ENCODE measurements around the gene CAPN12. TPM values are rescaled to one million over a fixed set of nuclear protein-coding genes. Genes with fewer than 3 reads are reported as not detected.

The CAPN12 gene
- total RNA-seq, 1 donor from 2014 or later: 7.3 TPM

DNA sequence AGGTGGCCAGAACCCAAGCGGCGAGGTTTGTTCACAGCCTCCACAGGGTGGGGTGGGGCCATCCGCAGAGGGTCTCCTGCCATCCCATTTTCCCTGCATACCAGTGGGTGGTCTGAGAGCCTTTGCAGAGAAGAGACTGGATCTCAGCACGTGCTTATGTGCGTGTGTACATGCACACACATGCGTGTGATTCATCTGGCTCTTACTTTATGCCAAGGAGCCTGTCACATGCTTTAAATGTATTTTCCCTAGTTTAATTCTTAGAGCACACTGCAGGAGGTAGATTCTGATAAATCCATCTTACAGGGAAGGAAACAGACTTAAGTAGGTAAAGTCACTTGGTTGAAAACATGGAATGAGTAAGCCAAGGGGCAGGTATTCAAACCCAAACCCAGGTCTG is 47.1 kb downstream of the CAPN12 start:
- TF ChIP-seq, protein P1, sequence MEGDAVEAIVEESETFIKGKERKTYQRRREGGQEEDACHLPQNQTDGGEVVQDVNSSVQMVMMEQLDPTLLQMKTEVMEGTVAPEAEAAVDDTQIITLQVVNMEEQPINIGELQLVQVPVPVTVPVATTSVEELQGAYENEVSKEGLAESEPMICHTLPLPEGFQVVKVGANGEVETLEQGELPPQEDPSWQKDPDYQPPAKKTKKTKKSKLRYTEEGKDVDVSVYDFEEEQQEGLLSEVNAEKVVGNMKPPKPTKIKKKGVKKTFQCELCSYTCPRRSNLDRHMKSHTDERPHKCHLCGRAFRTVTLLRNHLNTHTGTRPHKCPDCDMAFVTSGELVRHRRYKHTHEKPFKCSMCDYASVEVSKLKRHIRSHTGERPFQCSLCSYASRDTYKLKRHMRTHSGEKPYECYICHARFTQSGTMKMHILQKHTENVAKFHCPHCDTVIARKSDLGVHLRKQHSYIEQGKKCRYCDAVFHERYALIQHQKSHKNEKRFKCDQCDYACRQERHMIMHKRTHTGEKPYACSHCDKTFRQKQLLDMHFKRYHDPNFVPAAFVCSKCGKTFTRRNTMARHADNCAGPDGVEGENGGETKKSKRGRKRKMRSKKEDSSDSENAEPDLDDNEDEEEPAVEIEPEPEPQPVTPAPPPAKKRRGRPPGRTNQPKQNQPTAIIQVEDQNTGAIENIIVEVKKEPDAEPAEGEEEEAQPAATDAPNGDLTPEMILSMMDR (conservative IDR thresholded peaks at IDR 0.05; ENCODE audit: low read depth, low read length): no peak
- DNase-seq (ENCODE audit: low read depth): no peak
- H3K4me3 ChIP-seq (ENCODE audit: low read depth, low read length): no peak overlapping the region

- TF ChIP-seq, protein P1 (conservative IDR thresholded peaks at IDR 0.05; ENCODE audit: low read depth, low read length): no peak
- H3K4me3 ChIP-seq (ENCODE audit: low read depth, low read length): no peak overlapping the region
- no peak for DNase-seq (ENCODE audit: low read depth)
Measured at GRCh38 chr19:38696729-38697055, 47.6 kb downstream of the CAPN12 start.

DNA sequence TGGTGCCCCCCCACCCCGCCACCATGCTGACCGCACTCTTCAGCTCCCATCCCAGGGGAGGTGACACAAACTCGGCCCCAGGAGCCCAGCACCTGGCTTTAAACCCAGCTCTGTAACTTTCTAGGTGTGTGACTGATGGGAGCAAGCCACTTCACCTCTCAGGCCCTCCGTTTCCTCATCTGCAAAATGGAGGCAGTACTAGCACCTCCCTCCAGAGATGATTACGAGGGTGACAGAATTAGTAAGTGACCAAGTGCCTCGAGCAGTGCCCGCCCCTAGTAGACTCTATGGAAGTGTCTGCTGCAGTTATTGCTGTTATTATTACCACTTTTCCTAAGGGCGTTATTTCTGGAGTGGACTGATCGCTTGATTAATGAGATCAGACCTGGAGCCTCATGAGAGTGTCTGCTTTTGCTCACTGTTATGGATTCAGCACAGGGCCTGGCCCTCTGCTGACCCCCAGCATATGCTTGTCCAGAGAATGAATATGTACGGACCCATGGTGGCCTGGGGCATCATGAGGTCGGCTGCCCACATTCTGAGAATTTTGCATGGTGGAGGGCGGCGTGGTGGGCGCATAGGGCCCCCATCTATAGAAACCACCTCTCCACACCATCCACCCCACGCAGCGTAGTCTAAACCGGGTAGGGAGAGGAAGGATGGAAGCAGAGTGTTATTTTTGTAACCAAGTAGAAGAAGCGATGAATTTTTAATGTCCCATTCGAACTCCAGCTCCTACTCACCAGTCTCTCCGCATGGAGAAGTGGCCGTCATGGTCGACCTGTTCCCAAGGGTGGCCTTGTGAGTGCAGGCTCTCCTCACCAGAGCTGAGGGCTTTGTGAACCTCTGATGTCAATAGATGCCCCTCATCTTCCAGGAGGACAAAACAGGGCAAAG is 48.2 kb downstream of the CAPN12 start:
- TF ChIP-seq, protein P1 (conservative IDR thresholded peaks at IDR 0.05; ENCODE audit: low read depth, low read length): no peak
- no peak for DNase-seq (ENCODE audit: low read depth)
- H3K4me3 ChIP-seq (ENCODE audit: low read depth, low read length): no peak overlapping the region

- TF ChIP-seq, protein P1 (conservative IDR thresholded peaks at IDR 0.05; ENCODE audit: low read depth, low read length): no peak
- H3K4me3 ChIP-seq (ENCODE audit: low read depth, low read length): no peak overlapping the region
- no peak for DNase-seq (ENCODE audit: low read depth)
Measured at GRCh38 chr19:38695317-38695683, 49.0 kb downstream of the CAPN12 start.

GRCh38 chr19:38693380-38694223 is 50.7 kb downstream of the CAPN12 start:
- H3K4me3 ChIP-seq (ENCODE audit: low read depth, low read length): peak overlapping the region; percentile 25
- peak; percentile 76 for DNase-seq (ENCODE audit: low read depth)
- TF ChIP-seq, protein P1 (conservative IDR thresholded peaks at IDR 0.05; ENCODE audit: low read depth, low read length): no peak

DNA sequence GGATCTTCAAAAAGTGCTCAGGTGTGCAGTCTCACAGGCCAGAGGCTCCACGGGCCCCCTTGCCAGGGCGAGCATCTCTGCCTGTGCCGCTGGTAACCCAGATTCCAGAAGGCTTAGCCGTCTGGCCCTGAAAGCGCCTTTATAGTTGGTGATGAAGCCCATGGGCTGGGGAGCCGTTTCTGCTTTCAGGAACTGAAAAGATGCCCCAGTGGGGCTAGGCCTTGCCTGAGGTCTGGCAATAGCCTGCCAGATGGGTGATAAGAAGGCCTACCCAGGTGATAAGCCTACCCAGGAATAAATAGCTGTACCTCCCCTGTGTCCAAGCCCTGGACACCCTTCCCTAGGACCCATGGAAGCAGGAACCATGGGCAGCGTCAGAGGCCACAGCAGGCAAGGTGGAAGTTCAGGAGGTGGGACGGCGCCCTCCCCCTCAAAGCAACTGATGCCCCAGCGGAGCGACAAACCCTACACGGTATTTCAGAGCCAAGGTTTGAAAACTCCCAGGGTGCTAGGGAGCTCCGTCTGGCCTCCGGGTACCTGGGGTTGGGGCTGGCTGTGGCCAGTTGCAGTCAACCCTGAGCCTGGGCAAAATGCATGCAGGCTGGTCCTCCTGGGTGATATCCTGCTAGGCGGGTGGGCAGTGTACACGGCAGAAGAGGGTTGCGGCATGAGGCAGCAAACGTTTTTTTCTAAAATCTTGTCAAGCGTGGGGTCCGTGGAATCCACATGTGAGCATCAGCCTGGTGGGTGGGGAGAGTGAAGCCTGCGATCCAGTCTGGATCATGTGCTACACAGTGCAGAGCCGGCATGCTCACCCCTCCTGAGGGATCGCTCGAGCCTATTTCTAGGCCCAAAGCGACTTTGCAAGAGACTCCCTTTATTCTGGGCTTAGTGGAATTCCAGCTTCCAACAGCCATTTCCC is 51.6 kb downstream of the CAPN12 start:
- peak overlapping the region; percentile 25 for H3K4me3 ChIP-seq (ENCODE audit: low read depth, low read length)
- DNase-seq (ENCODE audit: low read depth): no peak
- TF ChIP-seq, protein P1 (conservative IDR thresholded peaks at IDR 0.05; ENCODE audit: low read depth, low read length): no peak

Measured in epithelial cell of proximal tubule (primary cell).